ENCODE results near the gene ATP8B1.
A peak's percentile ranks its signal among the peaks of the same experiment; 100 is the strongest.
"Not testable (repeated sequence)": the region's sequence is repeated elsewhere in the genome, so short reads cannot be mapped to it uniquely, and the experiment has no call there.

ATP8B1 gene

DNA sequence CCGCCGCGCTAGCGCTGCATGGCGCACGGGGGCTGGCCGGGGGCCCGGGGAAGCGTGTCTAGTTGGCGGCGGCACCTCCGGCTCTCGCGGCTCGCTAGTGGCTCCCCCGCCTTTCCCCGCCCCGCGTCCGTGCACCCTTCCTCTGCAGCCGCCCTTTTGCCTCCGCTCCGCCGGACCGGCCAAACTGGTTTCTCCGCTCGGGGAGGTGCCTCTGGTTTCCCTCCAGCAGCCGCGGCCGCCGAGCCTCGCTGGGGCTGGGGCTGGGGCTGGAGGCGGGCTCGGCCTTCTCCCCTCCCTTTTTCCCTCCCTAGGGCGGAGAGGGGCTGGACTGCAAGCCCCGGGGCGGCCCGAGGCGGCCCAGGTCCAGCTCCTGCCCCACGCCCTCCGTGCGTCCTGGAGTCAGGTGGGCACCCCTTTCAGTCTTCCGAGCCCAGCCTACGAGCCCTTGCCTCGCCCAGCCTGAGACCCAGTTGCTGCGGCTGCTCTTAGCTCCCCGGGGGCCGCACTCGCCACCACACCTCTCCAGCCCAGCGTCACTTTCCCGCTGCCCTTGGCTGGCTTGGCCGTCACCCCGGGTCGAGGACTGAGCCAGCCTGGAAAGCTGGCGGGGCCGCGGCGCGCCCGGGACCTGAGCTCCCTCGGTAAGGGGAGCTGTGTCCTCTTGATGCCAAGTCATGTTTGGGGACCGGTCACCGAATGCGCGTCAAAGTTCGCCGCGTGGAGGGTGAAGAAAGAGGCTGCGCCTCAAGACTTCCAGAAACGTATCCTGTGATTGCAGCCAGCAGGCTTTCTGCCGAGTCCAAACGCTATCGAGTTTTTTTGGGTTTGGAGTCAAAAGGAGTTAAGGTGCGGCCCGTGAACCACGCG, at the start of gene ATP8B1:
ATP8B1 (minus strand) TSS at position 213 of the 867 bp plus-strand sequence. CDS start 71,508 bp downstream, outside the sequence.
- Histone ChIP-seq H3K4me1 (ENCODE audit: insufficient read depth, low read length, poor library complexity, severe bottlenecking) (no peaks in the 10 kb centered on the region), H2AFZ (ENCODE audit: low read length) (peak within 1 kb of the TSS; percentile 67; the same call in 1 of the 2 replicates)

DNA sequence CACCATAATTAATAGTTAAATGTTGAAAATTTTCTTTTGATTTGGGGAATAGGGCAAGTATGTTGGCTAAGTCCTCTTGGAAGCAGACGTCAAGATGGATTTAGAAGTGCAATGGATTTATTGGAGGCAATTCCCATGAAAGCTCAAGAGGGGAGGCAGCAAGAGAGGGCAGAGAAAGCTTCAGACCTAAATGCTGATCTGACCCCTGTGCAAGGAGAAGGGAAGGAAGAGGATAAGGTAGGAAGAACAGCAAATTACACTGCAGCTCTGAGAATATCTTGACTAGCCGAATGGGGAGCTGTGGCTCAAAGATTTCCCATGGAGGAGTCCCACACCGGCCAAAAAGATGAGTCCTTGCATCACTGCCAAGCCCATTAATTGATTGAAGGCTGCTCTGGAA, 46.9 kb upstream of the ATP8B1 start:
- H3K9me2 ChIP-seq (replicated peaks; ENCODE audit: low read depth, low read length): no peaks in the 10 kb centered on the region
- H3F3A ChIP-seq (ENCODE audit: low read depth): no peaks in the 10 kb centered on the region
- no peaks in the 10 kb centered on the region for H3K4me1 ChIP-seq (ENCODE audit: insufficient read depth, low read length, poor library complexity, severe bottlenecking)
- no peak overlapping the region for H2AFZ ChIP-seq (ENCODE audit: low read length)
- no peak overlapping the region for H3K9ac ChIP-seq (ENCODE audit: low read depth, low read length, poor library complexity, severe bottlenecking)
- H4K20me1 ChIP-seq (ENCODE audit: insufficient read depth, low read length, poor library complexity, severe bottlenecking): no peaks in the 10 kb centered on the region
- no peaks in the 10 kb centered on the region for H3K79me2 ChIP-seq (ENCODE audit: insufficient read depth, low read length)
- H3K27me3 ChIP-seq (ENCODE audit: insufficient read depth, low read length, poor library complexity, severe bottlenecking): no peaks in the 10 kb centered on the region
- H3K4me3 ChIP-seq (ENCODE audit: low read length, poor library complexity, severe bottlenecking): no peak overlapping the region
- H3K4me2 ChIP-seq (ENCODE audit: low read depth, low read length, poor library complexity, severe bottlenecking): no peak overlapping the region
- no peaks in the 10 kb centered on the region for H3K36me3 ChIP-seq (ENCODE audit: insufficient read depth, low read length)
- TF ChIP-seq EZH2phosphoT487 (IDR thresholded peaks at IDR 0.05; ENCODE audit: borderline replicate concordance): no peak
- TF ChIP-seq, protein P1, sequence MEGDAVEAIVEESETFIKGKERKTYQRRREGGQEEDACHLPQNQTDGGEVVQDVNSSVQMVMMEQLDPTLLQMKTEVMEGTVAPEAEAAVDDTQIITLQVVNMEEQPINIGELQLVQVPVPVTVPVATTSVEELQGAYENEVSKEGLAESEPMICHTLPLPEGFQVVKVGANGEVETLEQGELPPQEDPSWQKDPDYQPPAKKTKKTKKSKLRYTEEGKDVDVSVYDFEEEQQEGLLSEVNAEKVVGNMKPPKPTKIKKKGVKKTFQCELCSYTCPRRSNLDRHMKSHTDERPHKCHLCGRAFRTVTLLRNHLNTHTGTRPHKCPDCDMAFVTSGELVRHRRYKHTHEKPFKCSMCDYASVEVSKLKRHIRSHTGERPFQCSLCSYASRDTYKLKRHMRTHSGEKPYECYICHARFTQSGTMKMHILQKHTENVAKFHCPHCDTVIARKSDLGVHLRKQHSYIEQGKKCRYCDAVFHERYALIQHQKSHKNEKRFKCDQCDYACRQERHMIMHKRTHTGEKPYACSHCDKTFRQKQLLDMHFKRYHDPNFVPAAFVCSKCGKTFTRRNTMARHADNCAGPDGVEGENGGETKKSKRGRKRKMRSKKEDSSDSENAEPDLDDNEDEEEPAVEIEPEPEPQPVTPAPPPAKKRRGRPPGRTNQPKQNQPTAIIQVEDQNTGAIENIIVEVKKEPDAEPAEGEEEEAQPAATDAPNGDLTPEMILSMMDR (conservative IDR thresholded peaks at IDR 0.05; ENCODE audit: low read length): no peak
- no peaks in the 10 kb centered on the region for H3K9me3 ChIP-seq (ENCODE audit: insufficient read depth, low read depth, low read length)

More for the DNA sequence above, at the start of gene ATP8B1:
- H3K9ac ChIP-seq (ENCODE audit: low read depth, low read length, poor library complexity, severe bottlenecking): no peak within 1 kb of the TSS
- H3K36me3 ChIP-seq (ENCODE audit: insufficient read depth, low read length): no peaks in the 10 kb centered on the region
- H3K79me2 ChIP-seq (ENCODE audit: insufficient read depth, low read length): no peaks in the 10 kb centered on the region
- no peak for TF ChIP-seq EZH2phosphoT487 (IDR thresholded peaks at IDR 0.05; ENCODE audit: borderline replicate concordance)
- TF ChIP-seq, protein P1 (conservative IDR thresholded peaks at IDR 0.05; ENCODE audit: low read length): no peak
- peaks cover 7% of the 10 kb centered on the region for H3K27me3 ChIP-seq (ENCODE audit: insufficient read depth, low read length, poor library complexity, severe bottlenecking)
- H3F3A ChIP-seq (ENCODE audit: low read depth): no peaks in the 10 kb centered on the region
- no peaks in the 10 kb centered on the region for H3K9me3 ChIP-seq (ENCODE audit: insufficient read depth, low read depth, low read length)
- peak within 1 kb of the TSS; percentile 73 for H3K4me2 ChIP-seq (ENCODE audit: low read depth, low read length, poor library complexity, severe bottlenecking)
- no peaks in the 10 kb centered on the region for H4K20me1 ChIP-seq (ENCODE audit: insufficient read depth, low read length, poor library complexity, severe bottlenecking)
- H3K4me3 ChIP-seq (ENCODE audit: low read length, poor library complexity, severe bottlenecking): peak within 1 kb of the TSS; percentile 67
- no peaks in the 10 kb centered on the region for H3K9me2 ChIP-seq (replicated peaks; ENCODE audit: low read depth, low read length)

DNA sequence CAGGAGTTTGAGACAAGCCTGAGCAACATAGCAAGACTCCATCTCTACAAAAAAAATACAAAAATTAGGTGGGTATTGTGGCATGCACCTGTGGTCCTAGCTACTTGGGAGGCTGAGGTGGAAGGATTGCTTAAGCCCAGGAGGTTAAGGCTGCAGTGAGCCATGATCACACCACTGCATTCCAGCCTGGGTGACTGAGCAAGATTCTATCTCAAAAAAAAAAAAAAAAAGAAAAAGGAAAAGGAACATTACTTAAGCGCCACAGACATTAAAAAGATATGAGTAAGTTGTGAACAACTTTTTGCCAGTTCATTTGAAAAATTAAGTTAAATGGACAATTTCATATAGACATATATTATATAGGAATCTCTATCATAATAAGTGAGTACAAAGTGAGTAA, 45.3 kb upstream of the ATP8B1 start:
- H3K36me3 ChIP-seq (ENCODE audit: insufficient read depth, low read length); H3K79me2 ChIP-seq (ENCODE audit: insufficient read depth, low read length); H2AFZ ChIP-seq (ENCODE audit: low read length); H3K4me1 ChIP-seq (ENCODE audit: insufficient read depth, low read length, poor library complexity, severe bottlenecking); H3K9me3 ChIP-seq (ENCODE audit: insufficient read depth, low read depth, low read length); H3K9me2 ChIP-seq (replicated peaks; ENCODE audit: low read depth, low read length); H3K4me2 ChIP-seq (ENCODE audit: low read depth, low read length, poor library complexity, severe bottlenecking); H3F3A ChIP-seq (ENCODE audit: low read depth); H4K20me1 ChIP-seq (ENCODE audit: insufficient read depth, low read length, poor library complexity, severe bottlenecking); H3K27me3 ChIP-seq (ENCODE audit: insufficient read depth, low read length, poor library complexity, severe bottlenecking); H3K9ac ChIP-seq (ENCODE audit: low read depth, low read length, poor library complexity, severe bottlenecking); H3K4me3 ChIP-seq (ENCODE audit: low read length, poor library complexity, severe bottlenecking): not testable (repeated sequence)

DNA sequence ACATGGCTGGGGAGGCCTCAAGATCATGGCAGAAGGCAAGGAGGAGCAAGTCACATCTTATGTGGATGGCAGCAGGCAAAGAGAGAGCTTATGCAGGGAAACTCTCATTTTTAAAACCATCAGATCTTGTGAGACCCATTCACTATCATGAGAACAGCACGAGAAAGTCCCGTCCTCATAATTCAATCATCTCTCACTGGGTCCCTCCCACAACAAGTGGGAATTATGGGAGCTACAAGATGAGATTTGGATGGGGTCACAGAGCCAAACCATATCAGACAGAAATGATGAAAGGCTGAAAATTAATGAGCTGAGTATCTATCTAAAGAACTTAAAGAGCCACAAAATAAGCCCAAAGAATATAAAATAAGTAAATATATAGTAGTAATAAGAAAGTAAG, 44.3 kb upstream of the ATP8B1 start:
- H2AFZ ChIP-seq (ENCODE audit: low read length); H3K79me2 ChIP-seq (ENCODE audit: insufficient read depth, low read length); H3K9me2 ChIP-seq (replicated peaks; ENCODE audit: low read depth, low read length); H3K9me3 ChIP-seq (ENCODE audit: insufficient read depth, low read depth, low read length); H3K4me1 ChIP-seq (ENCODE audit: insufficient read depth, low read length, poor library complexity, severe bottlenecking); H4K20me1 ChIP-seq (ENCODE audit: insufficient read depth, low read length, poor library complexity, severe bottlenecking); H3F3A ChIP-seq (ENCODE audit: low read depth); H3K9ac ChIP-seq (ENCODE audit: low read depth, low read length, poor library complexity, severe bottlenecking); H3K36me3 ChIP-seq (ENCODE audit: insufficient read depth, low read length); H3K27me3 ChIP-seq (ENCODE audit: insufficient read depth, low read length, poor library complexity, severe bottlenecking); H3K4me2 ChIP-seq (ENCODE audit: low read depth, low read length, poor library complexity, severe bottlenecking); H3K4me3 ChIP-seq (ENCODE audit: low read length, poor library complexity, severe bottlenecking): not testable (repeated sequence)

All from Loucy (cell line).